Liver (tissue), 9 donors: ENCODE results near the gene USP11. TPM values are rescaled to one million over a fixed set of nuclear protein-coding genes. Genes with fewer than 3 reads are reported as not detected.

Experiments
- DNase-seq: peaks from one replicate; pipeline ENCODE4 v3.0.0-alpha.2; 2017; ENCODE audit warnings: low spot score
- H3K27ac ChIP-seq, 2 donors: one replicate each; pipeline ENCODE4 v1.7.0; 2013; ENCODE audit warnings: inconsistent platforms in 2 of 2, low read length in 2 of 2, control low read depth in 1 of 2, low read depth in 1 of 2, mild to moderate bottlenecking in 1 of 2
- H3K27me3 ChIP-seq, 4 donors: one replicate each; pipeline versions ENCODE4 v1.6.1 to v1.7.0; 2013; ENCODE audit warnings: low read length in 3 of 4, inconsistent platforms in 1 of 4, mild to moderate bottlenecking in 1 of 4, moderate library complexity in 1 of 4; ENCODE audit not compliant: control insufficient read depth in 4 of 4, insufficient read depth in 4 of 4
- H3K36me3 ChIP-seq, 4 donors: one replicate each; pipeline versions ENCODE4 v1.6.1 to v1.7.0; 2013; ENCODE audit warnings: low read length in 3 of 4, mild to moderate bottlenecking in 3 of 4, low read depth in 1 of 4, moderate library complexity in 1 of 4; ENCODE audit not compliant: control insufficient read depth in 4 of 4, insufficient read depth in 3 of 4
- H3K4me1 ChIP-seq, 4 donors: one replicate each; pipeline versions ENCODE4 v1.6.1 to v1.7.0; 2013; ENCODE audit warnings: low read length in 3 of 4, mild to moderate bottlenecking in 3 of 4, moderate library complexity in 1 of 4; ENCODE audit not compliant: control insufficient read depth in 4 of 4, insufficient read depth in 4 of 4
- H3K4me3 ChIP-seq, 3 donors: one replicate each; pipeline versions ENCODE4 v1.6.1 to v1.7.0; 2013; ENCODE audit warnings: low read length in 3 of 3, control low read depth in 1 of 3, low read depth in 1 of 3, mild to moderate bottlenecking in 1 of 3
- H3K9ac ChIP-seq, 2 donors: one replicate each; pipeline ENCODE4 v1.7.0; 2013; ENCODE audit warnings: low read length in 2 of 2, mild to moderate bottlenecking in 2 of 2, moderate library complexity in 2 of 2, control low read depth in 1 of 2, low read depth in 1 of 2
- H3K9me3 ChIP-seq, 4 donors: one replicate each; pipeline versions ENCODE4 v1.6.1 to v1.7.0; 2013; ENCODE audit warnings: low read length in 3 of 4; ENCODE audit not compliant: control insufficient read depth in 4 of 4
- ATF3 ChIP-seq: IDR thresholded peaks from 2 replicates; pipeline ENCODE4 v1.6.1; 2016; ENCODE audit warnings: antibody characterized with exemption
- FOXA1 ChIP-seq: IDR thresholded peaks from 2 replicates; pipeline ENCODE4 v1.6.1; 2016; ENCODE audit warnings: antibody characterized with exemption
- HNF4A ChIP-seq, 2 donors: conservative IDR thresholded peaks; 2 replicates each; pipeline ENCODE4 v1.6.1; 2016; ENCODE audit warnings: antibody characterized with exemption in 2 of 2, mild to moderate bottlenecking in 2 of 2
- HNF4G ChIP-seq: IDR thresholded peaks from 2 replicates; pipeline ENCODE4 v1.6.1; 2016; ENCODE audit warnings: antibody characterized with exemption
- MAX ChIP-seq: IDR thresholded peaks from 2 replicates; pipeline ENCODE4 v1.6.1; 2016; ENCODE audit warnings: antibody characterized with exemption
- NR2F2 ChIP-seq: IDR thresholded peaks from 2 replicates; pipeline ENCODE4 v1.6.1; 2016; ENCODE audit warnings: antibody characterized with exemption
- REST ChIP-seq: IDR thresholded peaks from 2 replicates; pipeline ENCODE4 v1.6.1; 2016; ENCODE audit warnings: antibody characterized with exemption, mild to moderate bottlenecking
- RXRA ChIP-seq, 2 donors: IDR thresholded peaks; 2 replicates each; pipeline ENCODE4 v1.6.1; 2017 to 2018; ENCODE audit warnings: antibody characterized with exemption in 2 of 2, mild to moderate bottlenecking in 1 of 2
- YY1 ChIP-seq: IDR thresholded peaks from 2 replicates; pipeline ENCODE4 v1.6.1; 2016; ENCODE audit warnings: antibody characterized with exemption, mild to moderate bottlenecking
- ZBTB33 ChIP-seq: IDR thresholded peaks from 2 replicates; pipeline ENCODE4 v1.6.1; 2016; ENCODE audit warnings: antibody characterized with exemption
- WGBS: extraction: QIAGEN DNeasy Blood & Tissue Kit; methylation state at CpG from one replicate; pipeline ENCODE4 v1.1.7; 2013; 5-methylcytosine and 5-hydroxymethylcytosine counted together
- polyA plus RNA-seq, 2 donors: library from polyadenylated mRNA; stranded (reverse) in 1 of 2; unstranded in 1 of 2; fragments of 200-250 nt in 1 of 2; fragments of >200 nt in 1 of 2; fragmentation: Nextera tagmentation in 1 of 2; extraction: Ambion mirVana in 1 of 2; gene quantifications; one replicate each; pipeline versions ENCODE4 v1.2.1 to v1.2.3, GENCODE V29; 2013 to 2015
- total RNA-seq, 2 donors: library from RNA; depleted of rRNA; stranded (reverse); fragments of >200 nt; gene quantifications; one replicate each; pipeline ENCODE4 v1.2.3, GENCODE V29; 2014
- donor health status: healthy.
- donor health status: healthy.
- donor health status: healthy.
- donor health status: healthy.
- donor health status: healthy.

USP11 gene
- total and polyA plus RNA-seq, 4 donors = 9.6 to 24.3 (median 11.1) TPM

- TF ChIP-seq ATF3 (no peak), MAX (no peak)
Measured at GRCh38 chrX:47221756-47222155, 11.1 kb upstream of the USP11 start (continued).

GRCh38 chrX:47222751-47223350 lies 10.0 kb upstream of the USP11 start:
- 88% methylated on average over 10 of the region's 10 CpGs for WGBS
- no peaks in the 10 kb centered on the region for H3K27me3 ChIP-seq
- DNase-seq = no peak
- peaks cover 8 to 47% (median 26%) of the 10 kb centered on the region in 4 donors for H3K36me3 ChIP-seq
- no peaks in the 10 kb centered on the region for H3K9me3 ChIP-seq
- H3K4me3 ChIP-seq = no peak overlapping the region
- H3K4me1 ChIP-seq = peaks cover 2 to 31% (median 18%) of the 10 kb centered on the region in 4 donors
- TF ChIP-seq RXRA (IDR thresholded peaks at IDR 0.05) = no peak
- TF ChIP-seq FOXA1 = no peak
- no peak for TF ChIP-seq YY1
- H3K27ac ChIP-seq = no peak overlapping the region
- no peak overlapping the region for H3K9ac ChIP-seq

- H3K9me3 ChIP-seq = no peaks in the 10 kb centered on the region
- H3K27me3 ChIP-seq = no peaks in the 10 kb centered on the region
- no peak overlapping the region for H3K4me3 ChIP-seq
- TF ChIP-seq REST (no peak), NR2F2 (no peak), HNF4G (no peak), HNF4A (conservative IDR thresholded peaks at IDR 0.05) (no peak)
- H3K36me3 ChIP-seq = peaks cover 8 to 52% (median 28%) of the 10 kb centered on the region in 4 donors
- no peak for DNase-seq
- WGBS = 93% methylated on average over 13 of the region's 13 CpGs
- H3K27ac ChIP-seq = no peak overlapping the region
- no peak overlapping the region for H3K9ac ChIP-seq
- peaks cover 2 to 30% (median 18%) of the 10 kb centered on the region in 4 donors for H3K4me1 ChIP-seq
Measured at GRCh38 chrX:47223476-47224250, 9.1 kb upstream of the USP11 start.

GRCh38 chrX:47224266-47224895 lies 8.4 kb upstream of the USP11 start:
- WGBS = 94% methylated on average over 17 of the region's 17 CpGs
- Histone ChIP-seq H3K27ac (no peak overlapping the region), H3K4me1 (peaks cover 2 to 23% (median 15%) of the 10 kb centered on the region in 4 donors), H3K9me3 (no peaks in the 10 kb centered on the region), H3K27me3 (no peaks in the 10 kb centered on the region), H3K36me3 (peaks cover 10 to 57% (median 29%) of the 10 kb centered on the region in 4 donors), H3K4me3 (no peak overlapping the region), H3K9ac (no peak overlapping the region)
- TF ChIP-seq ZBTB33 = no peak
- DNase-seq = no peak
